SK-N-SH treated with all-trans-retinoic acid at 6 μM for 48 hours (cell line): ENCODE results near the gene CSRNP3.
A peak's percentile ranks its signal among the peaks of the same experiment; 100 is the strongest.

Experiments used
- ATAC-seq: fragments of 200-7000 bp; cut with Tn5 transposase; 3 replicates; pipeline ENCODE4 v1.9.1; 2020; ENCODE audit warnings: mild to moderate bottlenecking, moderate library complexity
- ARNTL ChIP-seq: fragments of 450-650 bp; formaldehyde crosslinking; IDR thresholded peaks from 2 replicates; pipeline ENCODE4 v1.5.0; 2020; ENCODE audit warnings: low read depth, mild to moderate bottlenecking, moderate library complexity, borderline replicate concordance
- BACH2 ChIP-seq: fragments of 250-450 bp; sonication (Bioruptor Pico); IDR thresholded peaks from 2 replicates; pipeline ENCODE4 v1.9.0; 2021; ENCODE audit warnings: mild to moderate bottlenecking, borderline replicate concordance
- CREB5 ChIP-seq: fragments of 250-450 bp; sonication (Bioruptor Pico); IDR thresholded peaks from 2 replicates; pipeline ENCODE4 v1.5.1; 2020; ENCODE audit warnings: low read depth, mild to moderate bottlenecking, moderate library complexity
- CSDC2 ChIP-seq: fragments of 250-450 bp; sonication (Bioruptor Pico); IDR thresholded peaks from 2 replicates; pipeline ENCODE4 v1.5.0; 2020; ENCODE audit warnings: mild to moderate bottlenecking, moderate library complexity
- CSRNP3 ChIP-seq: fragments of 250-450 bp; sonication (Bioruptor Pico); IDR thresholded peaks from 2 replicates; pipeline ENCODE4 v1.5.1; 2021; ENCODE audit warnings: mild to moderate bottlenecking, moderate library complexity
- ESRRG ChIP-seq: fragments of 250-450 bp; sonication (Bioruptor Pico); IDR thresholded peaks from 2 replicates; pipeline ENCODE4 v1.6.1; 2021; ENCODE audit warnings: mild to moderate bottlenecking
- GLIS3 ChIP-seq: fragments of 250-450 bp; sonication (Bioruptor Pico); IDR thresholded peaks from 2 replicates; pipeline ENCODE4 v1.5.0; 2020; ENCODE audit warnings: mild to moderate bottlenecking, moderate library complexity
- ISL1 ChIP-seq: fragments of 250-450 bp; sonication (Bioruptor Pico); IDR thresholded peaks from 2 replicates; pipeline ENCODE4 v2.1.2; 2022; ENCODE audit warnings: mild to moderate bottlenecking, moderate library complexity
- OSR1 ChIP-seq: fragments of 250-450 bp; sonication (Bioruptor Pico); IDR thresholded peaks from 2 replicates; pipeline ENCODE4 v1.8.0; 2022; ENCODE audit warnings: moderate library complexity, mild to moderate bottlenecking, inconsistent platforms
- PATZ1 ChIP-seq: fragments of 250-450 bp; sonication (Bioruptor Pico); IDR thresholded peaks from 2 replicates; pipeline ENCODE4 v1.8.0; 2020; ENCODE audit warnings: mild to moderate bottlenecking, moderate library complexity, borderline replicate concordance
- POU6F1 ChIP-seq: fragments of 250-450 bp; sonication (Bioruptor Pico); IDR thresholded peaks from 2 replicates; pipeline ENCODE4 v1.8.0; 2021; ENCODE audit warnings: low read depth, mild to moderate bottlenecking, moderate library complexity, borderline replicate concordance
- PPARA ChIP-seq: fragments of 250-450 bp; sonication (Bioruptor Pico); IDR thresholded peaks from 2 replicates; pipeline ENCODE4 v1.5.0; 2020; ENCODE audit warnings: mild to moderate bottlenecking, borderline replicate concordance
- RARB ChIP-seq: fragments of 250-450 bp; sonication (Bioruptor Pico); IDR thresholded peaks from 2 replicates; pipeline ENCODE4 v1.8.0; 2021; ENCODE audit warnings: mild to moderate bottlenecking, moderate library complexity
- SNAI2 ChIP-seq: fragments of 250-450 bp; sonication (Bioruptor Pico); IDR thresholded peaks from 2 replicates; pipeline ENCODE4 v1.5.0; 2020; ENCODE audit warnings: mild to moderate bottlenecking, moderate library complexity
- TCF4 ChIP-seq: fragments of 250-450 bp; sonication (Bioruptor Pico); IDR thresholded peaks from 2 replicates; pipeline ENCODE4 v1.8.0; 2021; ENCODE audit warnings: mild to moderate bottlenecking, moderate library complexity, borderline replicate concordance
- TOX ChIP-seq: fragments of 250-450 bp; sonication (Bioruptor Pico); IDR thresholded peaks from 2 replicates; pipeline ENCODE4 v1.8.0; 2021; ENCODE audit warnings: mild to moderate bottlenecking, moderate library complexity, borderline replicate concordance
- TSHZ2 ChIP-seq: fragments of 250-450 bp; sonication (Bioruptor Pico); IDR thresholded peaks from 2 replicates; pipeline ENCODE4 v1.5.0; 2020; ENCODE audit warnings: mild to moderate bottlenecking, moderate library complexity
- ZC3H10 ChIP-seq: fragments of 250-450 bp; sonication (Bioruptor Pico); IDR thresholded peaks from 2 replicates; pipeline ENCODE4 v1.5.1; 2021; ENCODE audit warnings: mild to moderate bottlenecking, moderate library complexity
- ZFP3 ChIP-seq: fragments of 250-450 bp; sonication (Bioruptor Pico); IDR thresholded peaks from 2 replicates; pipeline ENCODE4 v1.5.0; 2020; ENCODE audit warnings: mild to moderate bottlenecking, moderate library complexity
- ZFP30 ChIP-seq: fragments of 450-650 bp; formaldehyde crosslinking; IDR thresholded peaks from 2 replicates; pipeline ENCODE4 v1.5.0; 2022; ENCODE audit warnings: mild to moderate bottlenecking, moderate library complexity
- ZNF565 ChIP-seq: fragments of 450-650 bp; formaldehyde crosslinking; conservative IDR thresholded peaks from 2 replicates; pipeline ENCODE4 v1.5.0; 2020; ENCODE audit warnings: low read depth, mild to moderate bottlenecking, moderate library complexity
- ZNF70 ChIP-seq: fragments of 450-650 bp; formaldehyde crosslinking; IDR thresholded peaks from 2 replicates; pipeline ENCODE4 v1.5.0; 2020; ENCODE audit warnings: mild to moderate bottlenecking, moderate library complexity
- ZNF8 ChIP-seq: fragments of 450-650 bp; formaldehyde crosslinking; IDR thresholded peaks from 2 replicates; pipeline ENCODE4 v1.5.0; 2020; ENCODE audit warnings: mild to moderate bottlenecking, moderate library complexity

The CSRNP3 gene

GRCh38 chr2:165634855-165635254, 165.4 kb downstream of the CSRNP3 start (continued):
- TF ChIP-seq CREB5, result no peak
- TF ChIP-seq CSDC2 (CRISPR knock-in tag), result no peak
- no peak for TF ChIP-seq RARB (CRISPR knock-in tag)
- peak; percentile 43; the same call in 1 of the 2 replicates for TF ChIP-seq ZFP3 (CRISPR knock-in tag)
- TF ChIP-seq SNAI2 (CRISPR knock-in tag), result peak; percentile 19; the same call in 1 of the 2 replicates
- TF ChIP-seq CSRNP3 (CRISPR knock-in tag), result no peak
- TF ChIP-seq GLIS3, result no peak
- no peak for TF ChIP-seq ARNTL
- TF ChIP-seq ZNF70 (CRISPR knock-in tag), result no peak
- no peak for TF ChIP-seq BACH2 (CRISPR knock-in tag)
- no peak for TF ChIP-seq ESRRG
- no peak for TF ChIP-seq TOX (CRISPR knock-in tag)
- TF ChIP-seq ZFP30 (CRISPR knock-in tag), result no peak
- no peak for TF ChIP-seq ZNF565 (CRISPR knock-in tag)
- TF ChIP-seq OSR1 (CRISPR knock-in tag), result no peak
- peak; percentile 39; the same call in 1 of the 2 replicates for TF ChIP-seq ZNF8
- TF ChIP-seq ZC3H10 (CRISPR knock-in tag), result no peak
- TF ChIP-seq PPARA (CRISPR knock-in tag), result no peak
- peak; percentile 23 for TF ChIP-seq ISL1 (CRISPR knock-in tag)

- ATAC-seq, result no peak
- TF ChIP-seq ZFP3 (CRISPR knock-in tag) (no peak), CSRNP3 (CRISPR knock-in tag) (no peak), ESRRG (no peak), PATZ1 (CRISPR knock-in tag) (no peak)
Measured at GRCh38 chr2:165635532-165635931, 166.0 kb downstream of the CSRNP3 start.

GRCh38 chr2:165636959-165637358, 167.5 kb downstream of the CSRNP3 start:
- no peak for ATAC-seq
- TF ChIP-seq ARNTL (no peak), ZC3H10 (CRISPR knock-in tag) (no peak), ZFP30 (CRISPR knock-in tag) (no peak), OSR1 (CRISPR knock-in tag) (no peak), ZNF565 (CRISPR knock-in tag) (no peak), ESRRG (no peak), ZNF8 (no peak), PPARA (CRISPR knock-in tag) (no peak), ZFP3 (CRISPR knock-in tag) (no peak), TSHZ2 (CRISPR knock-in tag) (no peak), POU6F1 (no peak), ZNF70 (CRISPR knock-in tag) (no peak), GLIS3 (no peak), BACH2 (CRISPR knock-in tag) (no peak), ISL1 (CRISPR knock-in tag) (no peak), PATZ1 (CRISPR knock-in tag) (no peak), CSRNP3 (CRISPR knock-in tag) (no peak), TCF4 (no peak), TOX (CRISPR knock-in tag) (no peak)
